T-helper 1 cell treated with Interleukin-12 subunit alpha and Interleukin-12 subunit beta and Interleukin-4 antibody, amounts not matched to agents 30 μg/mL and 1 μg/mL, for 36 hours (primary cell): ENCODE data around the gene SNTN.
"Not testable (repeated sequence)": the region's sequence is repeated elsewhere in the genome, so short reads cannot be mapped to it uniquely, and the experiment has no call there.

Experiments
- H3K27ac Mint-ChIP-seq: one replicate; pipeline ENCODE4 v1.8.0; 2021; ENCODE audit warnings: mild to moderate bottlenecking, mixed read lengths
- H3K27me3 Mint-ChIP-seq: one replicate; pipeline ENCODE4 v1.8.0; 2021; ENCODE audit warnings: low read depth, mixed read lengths
- H3K36me3 Mint-ChIP-seq: one replicate; pipeline ENCODE4 v1.8.0; 2021; ENCODE audit warnings: low read depth, mixed read lengths
- H3K4me1 Mint-ChIP-seq: one replicate; pipeline ENCODE4 v1.8.0; 2021; ENCODE audit warnings: low read depth, mixed read lengths
- H3K4me3 Mint-ChIP-seq: one replicate; pipeline ENCODE4 v1.8.0; 2021; ENCODE audit warnings: mild to moderate bottlenecking, moderate library complexity, mixed read lengths
- H3K9me3 Mint-ChIP-seq: one replicate; pipeline ENCODE4 v1.8.0; 2021; ENCODE audit warnings: mixed read lengths

SNTN gene

GRCh38 chr3:63652066-63652725, at the start of gene SNTN:
SNTN (plus strand) TSS chr3:63652675; CDS start chr3:63652688, 13 bp downstream.
- Mint-ChIP-seq H3K4me3 (no peak within 1 kb of the TSS), H3K4me1 (no peaks in the 10 kb centered on the region), H3K27me3 (no peaks in the 10 kb centered on the region), H3K36me3 (no peaks in the 10 kb centered on the region), H3K27ac (no peak within 1 kb of the TSS), H3K9me3 (peaks cover 5% of the 10 kb centered on the region)

GRCh38 chr3:63607716-63608115, 44.8 kb upstream of the SNTN start:
- H3K27me3 Mint-ChIP-seq, result no peaks in the 10 kb centered on the region
- no peaks in the 10 kb centered on the region for H3K36me3 Mint-ChIP-seq
- no peak overlapping the region for H3K27ac Mint-ChIP-seq
- no peak overlapping the region for H3K4me3 Mint-ChIP-seq
- no peaks in the 10 kb centered on the region for H3K4me1 Mint-ChIP-seq
- H3K9me3 Mint-ChIP-seq, result no peaks in the 10 kb centered on the region

GRCh38 chr3:63609408-63609807, 43.1 kb upstream of the SNTN start:
- Mint-ChIP-seq H3K4me3 (no peak overlapping the region), H3K36me3 (no peaks in the 10 kb centered on the region), H3K27me3 (no peaks in the 10 kb centered on the region), H3K9me3 (no peaks in the 10 kb centered on the region), H3K27ac (no peak overlapping the region), H3K4me1 (no peaks in the 10 kb centered on the region)

- Mint-ChIP-seq H3K9me3 (no peaks in the 10 kb centered on the region), H3K27ac (no peak overlapping the region), H3K4me3 (no peak overlapping the region), H3K36me3 (no peaks in the 10 kb centered on the region), H3K4me1 (no peaks in the 10 kb centered on the region), H3K27me3 (no peaks in the 10 kb centered on the region)
These were observed 42.6 kb upstream of the SNTN start for GRCh38 chr3:63609834-63610233.

GRCh38 chr3:63611382-63611781, 41.1 kb upstream of the SNTN start:
- Mint-ChIP-seq H3K27me3 (no peaks in the 10 kb centered on the region), H3K27ac (no peak overlapping the region), H3K4me1 (no peaks in the 10 kb centered on the region), H3K36me3 (no peaks in the 10 kb centered on the region), H3K4me3 (no peak overlapping the region), H3K9me3 (no peaks in the 10 kb centered on the region)

- Mint-ChIP-seq H3K27ac (no peak overlapping the region), H3K4me3 (no peak overlapping the region), H3K27me3 (no peaks in the 10 kb centered on the region), H3K9me3 (no peaks in the 10 kb centered on the region), H3K4me1 (no peaks in the 10 kb centered on the region), H3K36me3 (no peaks in the 10 kb centered on the region)
These were observed 38.9 kb upstream of the SNTN start for GRCh38 chr3:63613561-63613960.

GRCh38 chr3:63617391-63617790, 35.1 kb upstream of the SNTN start:
- no peaks in the 10 kb centered on the region for H3K9me3 Mint-ChIP-seq
- H3K27ac Mint-ChIP-seq, result no peak overlapping the region
- no peaks in the 10 kb centered on the region for H3K27me3 Mint-ChIP-seq
- H3K4me3 Mint-ChIP-seq, result no peak overlapping the region
- no peaks in the 10 kb centered on the region for H3K36me3 Mint-ChIP-seq
- no peaks in the 10 kb centered on the region for H3K4me1 Mint-ChIP-seq

- Mint-ChIP-seq H3K36me3 (no peaks in the 10 kb centered on the region), H3K27ac (no peak overlapping the region), H3K4me3 (no peak overlapping the region), H3K27me3 (no peaks in the 10 kb centered on the region), H3K9me3 (no peaks in the 10 kb centered on the region), H3K4me1 (no peaks in the 10 kb centered on the region)
These were observed 27.4 kb upstream of the SNTN start for GRCh38 chr3:63624941-63625560.

GRCh38 chr3:63631670-63632069, 20.8 kb upstream of the SNTN start:
- Mint-ChIP-seq H3K9me3 (peaks cover 4% of the 10 kb centered on the region), H3K27me3 (no peaks in the 10 kb centered on the region), H3K4me1 (no peaks in the 10 kb centered on the region), H3K4me3 (no peak overlapping the region), H3K36me3 (no peaks in the 10 kb centered on the region), H3K27ac (no peak overlapping the region)

GRCh38 chr3:63635186-63635585, 17.3 kb upstream of the SNTN start:
- H3K9me3 Mint-ChIP-seq, result peaks cover 4% of the 10 kb centered on the region
- H3K4me1 Mint-ChIP-seq, result no peaks in the 10 kb centered on the region
- no peak overlapping the region for H3K4me3 Mint-ChIP-seq
- H3K27me3 Mint-ChIP-seq, result no peaks in the 10 kb centered on the region
- no peak overlapping the region for H3K27ac Mint-ChIP-seq
- no peaks in the 10 kb centered on the region for H3K36me3 Mint-ChIP-seq

GRCh38 chr3:63639806-63640205, 12.7 kb upstream of the SNTN start:
- H3K27ac Mint-ChIP-seq, result no peak overlapping the region
- H3K36me3 Mint-ChIP-seq, result no peaks in the 10 kb centered on the region
- no peaks in the 10 kb centered on the region for H3K4me1 Mint-ChIP-seq
- H3K9me3 Mint-ChIP-seq, result peaks cover 4% of the 10 kb centered on the region
- no peak overlapping the region for H3K4me3 Mint-ChIP-seq
- H3K27me3 Mint-ChIP-seq, result no peaks in the 10 kb centered on the region

- no peak overlapping the region for H3K27ac Mint-ChIP-seq
- H3K27me3 Mint-ChIP-seq, result no peaks in the 10 kb centered on the region
- peaks cover 4% of the 10 kb centered on the region for H3K9me3 Mint-ChIP-seq
- no peaks in the 10 kb centered on the region for H3K36me3 Mint-ChIP-seq
- no peaks in the 10 kb centered on the region for H3K4me1 Mint-ChIP-seq
- H3K4me3 Mint-ChIP-seq, result no peak overlapping the region
These were observed 10.0 kb upstream of the SNTN start for GRCh38 chr3:63642488-63642887.

GRCh38 chr3:63644212-63644797, 8.2 kb upstream of the SNTN start:
- peaks cover 9% of the 10 kb centered on the region for H3K9me3 Mint-ChIP-seq
- H3K4me1 Mint-ChIP-seq, result no peaks in the 10 kb centered on the region
- no peak overlapping the region for H3K27ac Mint-ChIP-seq
- H3K36me3 Mint-ChIP-seq, result no peaks in the 10 kb centered on the region
- H3K4me3 Mint-ChIP-seq, result no peak overlapping the region
- H3K27me3 Mint-ChIP-seq, result no peaks in the 10 kb centered on the region

GRCh38 chr3:63644928-63645781, 7.3 kb upstream of the SNTN start:
- not testable (repeated sequence) for H3K27ac Mint-ChIP-seq, H3K4me1 Mint-ChIP-seq, H3K36me3 Mint-ChIP-seq, H3K4me3 Mint-ChIP-seq, H3K9me3 Mint-ChIP-seq, H3K27me3 Mint-ChIP-seq

GRCh38 chr3:63654211-63654610, 1.7 kb downstream of the SNTN start:
- no peaks in the 10 kb centered on the region for H3K4me1 Mint-ChIP-seq
- no peaks in the 10 kb centered on the region for H3K9me3 Mint-ChIP-seq
- no peak overlapping the region for H3K4me3 Mint-ChIP-seq
- no peaks in the 10 kb centered on the region for H3K36me3 Mint-ChIP-seq
- no peak overlapping the region for H3K27ac Mint-ChIP-seq
- H3K27me3 Mint-ChIP-seq, result no peaks in the 10 kb centered on the region
